ENCODE results near the gene FGF8.

- TF ChIP-seq, protein P1, sequence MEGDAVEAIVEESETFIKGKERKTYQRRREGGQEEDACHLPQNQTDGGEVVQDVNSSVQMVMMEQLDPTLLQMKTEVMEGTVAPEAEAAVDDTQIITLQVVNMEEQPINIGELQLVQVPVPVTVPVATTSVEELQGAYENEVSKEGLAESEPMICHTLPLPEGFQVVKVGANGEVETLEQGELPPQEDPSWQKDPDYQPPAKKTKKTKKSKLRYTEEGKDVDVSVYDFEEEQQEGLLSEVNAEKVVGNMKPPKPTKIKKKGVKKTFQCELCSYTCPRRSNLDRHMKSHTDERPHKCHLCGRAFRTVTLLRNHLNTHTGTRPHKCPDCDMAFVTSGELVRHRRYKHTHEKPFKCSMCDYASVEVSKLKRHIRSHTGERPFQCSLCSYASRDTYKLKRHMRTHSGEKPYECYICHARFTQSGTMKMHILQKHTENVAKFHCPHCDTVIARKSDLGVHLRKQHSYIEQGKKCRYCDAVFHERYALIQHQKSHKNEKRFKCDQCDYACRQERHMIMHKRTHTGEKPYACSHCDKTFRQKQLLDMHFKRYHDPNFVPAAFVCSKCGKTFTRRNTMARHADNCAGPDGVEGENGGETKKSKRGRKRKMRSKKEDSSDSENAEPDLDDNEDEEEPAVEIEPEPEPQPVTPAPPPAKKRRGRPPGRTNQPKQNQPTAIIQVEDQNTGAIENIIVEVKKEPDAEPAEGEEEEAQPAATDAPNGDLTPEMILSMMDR (IDR thresholded peaks at IDR 0.05; ENCODE audit: low read length) = no peak
- no peak for TF ChIP-seq EZH2 (IDR thresholded peaks at IDR 0.05; ENCODE audit: borderline replicate concordance, low read length)
Observed at GRCh38 chr10:101778781-101779543, 3.0 kb upstream of the FGF8 start.
